Upper lobe of left lung (tissue), 6 donors: ENCODE results near the gene UBE2Q2. TPM values are rescaled to one million over a fixed set of nuclear protein-coding genes. Genes with fewer than 3 reads are reported as not detected.

ENCODE experiments used
- ATAC-seq, 2 donors: fragments of 200-7000 bp; cut with Tn5 transposase; one replicate each; pipeline ENCODE4 v1.9.1; 2022; ENCODE audit warnings: mild to moderate bottlenecking in 2 of 2, moderate library complexity in 2 of 2; ENCODE audit not compliant: low FRiP score in 2 of 2
- DNase-seq, 2 donors: peaks; one replicate each; pipeline ENCODE4 v3.0.0-alpha.2; 2019 to 2020
- H3K27ac ChIP-seq, 4 donors: fragments of 200-600 bp; sonication (generic); one replicate each; pipeline ENCODE4 v1.5.1; 2016 to 2019
- H3K27me3 ChIP-seq, 4 donors: fragments of 200-600 bp; sonication (generic); one replicate each; pipeline ENCODE4 v1.5.1; 2017 to 2019
- H3K36me3 ChIP-seq, 4 donors: fragments of 200-600 bp; sonication (generic); one replicate each; pipeline ENCODE4 v1.5.1; 2016 to 2019
- H3K4me1 ChIP-seq, 4 donors: fragments of 200-600 bp; sonication (generic); one replicate each; pipeline ENCODE4 v1.5.1; 2018 to 2019
- H3K4me3 ChIP-seq, 4 donors: fragments of 200-600 bp; sonication (generic); one replicate each; pipeline ENCODE4 v1.5.1; 2017 to 2019; ENCODE audit warnings: mild to moderate bottlenecking in 2 of 4, moderate library complexity in 1 of 4
- H3K9me3 ChIP-seq, 4 donors: fragments of 200-600 bp; sonication (generic); one replicate each; pipeline ENCODE4 v1.5.1; 2018 to 2019
- EP300 ChIP-seq, 4 donors: sonication (generic); formaldehyde crosslinking; IDR thresholded peaks; one replicate each; pipeline ENCODE4 v1.5.1; 2017; ENCODE audit warnings: antibody characterized with exemption in 4 of 4, control low read depth in 2 of 4
- POLR2A ChIP-seq, 4 donors: fragments of 450-650 bp; IDR thresholded peaks; one replicate each; pipeline ENCODE4 v1.5.1; 2016 to 2017; ENCODE audit warnings: antibody characterized with exemption in 4 of 4, mild to moderate bottlenecking in 2 of 4
- POLR2AphosphoS5 ChIP-seq, 2 donors: sonication (generic); formaldehyde crosslinking; IDR thresholded peaks; one replicate each; pipeline ENCODE4 v1.5.1; 2017; ENCODE audit warnings: antibody characterized with exemption in 2 of 2
- WGBS, 2 donors: methylation state at CpG; one replicate each; pipeline ENCODE4 v1.1.5; 2017 to 2018; 5-methylcytosine and 5-hydroxymethylcytosine counted together
- total RNA-seq, 6 donors: library from RNA; depleted of rRNA in 4 of 6; stranded (reverse); fragments of >200 nt in 4 of 6; gene quantifications; one replicate each; pipeline versions ENCODE4 v1.1.0 to v1.2.1, GENCODE V29; 2016 to 2021
- TF ChIP-seq, protein P1 (sequence below), 6 experiments: fragments of 450-650 bp in 4 of 6; fragments of 200-600 bp in 2 of 6; sonication (generic) in 2 of 6; IDR thresholded peaks; one replicate each; pipeline ENCODE4 v1.5.1; 2016 to 2019; ENCODE audit warnings: antibody characterized with exemption in 6 of 6
- donor health status: DM: no; HTN: no; CAD: no; lungs with moderate emphysema.
- donor health status: DM: no; HTN: yes; CAD: no; lungs with severe emphysema.

UBE2Q2 gene
- total RNA-seq, 6 donors from 2014 or later = 16.5 to 37.7 (median 29.3) TPM

DNA sequence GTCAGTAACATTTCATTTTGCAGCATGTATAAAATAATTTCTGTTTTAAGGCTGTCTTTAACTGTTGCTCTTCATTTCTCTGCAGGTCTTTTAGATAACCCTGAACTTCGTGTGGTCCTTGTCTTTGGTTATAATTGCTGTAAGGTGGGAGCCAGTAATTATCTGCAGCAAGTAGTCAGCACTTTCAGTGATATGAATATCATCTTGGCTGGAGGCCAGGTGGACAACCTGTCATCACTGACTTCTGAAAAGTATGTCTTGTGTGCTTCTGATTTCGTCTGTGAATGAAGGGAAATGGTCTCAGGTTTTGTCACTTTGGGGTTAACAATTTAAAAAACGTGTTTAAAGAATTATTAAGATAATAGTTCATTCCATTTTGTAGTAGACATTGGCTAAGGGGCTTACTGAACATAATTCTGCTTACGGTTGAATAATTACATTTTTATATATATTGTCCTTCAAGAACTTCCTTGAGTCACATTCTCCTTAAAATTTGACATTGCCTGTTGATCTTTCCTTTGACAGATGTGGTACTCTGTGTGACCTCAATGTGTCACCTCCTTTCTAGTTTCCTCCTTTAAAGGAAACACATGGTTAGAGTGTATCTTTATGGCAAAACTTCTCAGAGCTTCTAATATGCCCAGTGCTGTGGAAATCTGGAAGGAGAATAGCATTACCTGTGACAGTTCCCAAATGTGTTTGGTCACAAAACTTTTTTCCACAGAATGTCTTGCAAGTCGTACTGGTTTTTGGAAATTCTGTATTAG is 86.7 kb downstream of the UBE2Q2 start:
- Histone ChIP-seq H3K4me1 (peaks cover 9 to 12% (median 12%) of the 10 kb centered on the region in 4 donors), H3K27ac (peak overlapping the region in 1 of 4 donors; percentile 70), H3K36me3 (peaks cover 0 to 45% (median 13%) of the 10 kb centered on the region in 4 donors), H3K27me3 (no peaks in the 10 kb centered on the region), H3K4me3 (no peak overlapping the region), H3K9me3 (no peaks in the 10 kb centered on the region)
- DNase-seq = no peak
- no peak for ATAC-seq
- TF ChIP-seq EP300 (IDR thresholded peaks at IDR 0.05) (no peak), POLR2AphosphoS5 (IDR thresholded peaks at IDR 0.05) (no peak), POLR2A (IDR thresholded peaks at IDR 0.05) (no peak)
- TF ChIP-seq, protein P1, sequence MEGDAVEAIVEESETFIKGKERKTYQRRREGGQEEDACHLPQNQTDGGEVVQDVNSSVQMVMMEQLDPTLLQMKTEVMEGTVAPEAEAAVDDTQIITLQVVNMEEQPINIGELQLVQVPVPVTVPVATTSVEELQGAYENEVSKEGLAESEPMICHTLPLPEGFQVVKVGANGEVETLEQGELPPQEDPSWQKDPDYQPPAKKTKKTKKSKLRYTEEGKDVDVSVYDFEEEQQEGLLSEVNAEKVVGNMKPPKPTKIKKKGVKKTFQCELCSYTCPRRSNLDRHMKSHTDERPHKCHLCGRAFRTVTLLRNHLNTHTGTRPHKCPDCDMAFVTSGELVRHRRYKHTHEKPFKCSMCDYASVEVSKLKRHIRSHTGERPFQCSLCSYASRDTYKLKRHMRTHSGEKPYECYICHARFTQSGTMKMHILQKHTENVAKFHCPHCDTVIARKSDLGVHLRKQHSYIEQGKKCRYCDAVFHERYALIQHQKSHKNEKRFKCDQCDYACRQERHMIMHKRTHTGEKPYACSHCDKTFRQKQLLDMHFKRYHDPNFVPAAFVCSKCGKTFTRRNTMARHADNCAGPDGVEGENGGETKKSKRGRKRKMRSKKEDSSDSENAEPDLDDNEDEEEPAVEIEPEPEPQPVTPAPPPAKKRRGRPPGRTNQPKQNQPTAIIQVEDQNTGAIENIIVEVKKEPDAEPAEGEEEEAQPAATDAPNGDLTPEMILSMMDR (IDR thresholded peaks at IDR 0.05) = no peak
- 53 to 56% methylated on average over 5 of the region's 5 CpGs for WGBS, 2 donors

DNA sequence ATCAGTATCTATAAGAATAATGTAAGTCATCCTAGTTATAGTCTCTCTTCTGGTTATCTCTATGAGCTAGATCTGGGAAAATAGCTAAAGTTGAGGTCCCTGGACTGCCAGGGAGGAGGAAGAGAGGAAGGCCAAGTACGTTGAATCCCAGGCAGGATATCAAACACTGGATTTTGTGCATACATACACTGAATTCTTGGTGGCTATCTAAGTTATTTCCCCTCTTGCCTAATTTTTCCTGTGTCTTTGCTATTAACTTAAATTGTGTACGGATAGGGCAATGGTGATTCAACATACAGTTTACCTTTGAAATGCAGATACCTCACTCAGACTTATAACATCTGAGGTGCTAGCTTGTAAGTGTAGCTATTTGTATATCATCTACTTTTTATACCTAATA is 87.6 kb downstream of the UBE2Q2 start:
- H3K27ac ChIP-seq = peak overlapping the region in 2 of 4 donors; percentile 12 to 70
- no peaks in the 10 kb centered on the region for H3K27me3 ChIP-seq
- no peak for ATAC-seq
- H3K9me3 ChIP-seq = no peaks in the 10 kb centered on the region
- H3K4me3 ChIP-seq = no peak overlapping the region
- 62 to 64% methylated on average over 2 of the region's 2 CpGs for WGBS, 2 donors
- H3K4me1 ChIP-seq = peaks cover 1 to 7% (median 3%) of the 10 kb centered on the region in 4 donors
- no peak for TF ChIP-seq EP300 (IDR thresholded peaks at IDR 0.05)
- no peak for TF ChIP-seq POLR2A (IDR thresholded peaks at IDR 0.05)
- TF ChIP-seq POLR2AphosphoS5 (IDR thresholded peaks at IDR 0.05) = no peak
- TF ChIP-seq, protein P1 (IDR thresholded peaks at IDR 0.05) = no peak
- H3K36me3 ChIP-seq = peaks cover 0 to 53% (median 13%) of the 10 kb centered on the region in 4 donors
- DNase-seq = no peak

DNA sequence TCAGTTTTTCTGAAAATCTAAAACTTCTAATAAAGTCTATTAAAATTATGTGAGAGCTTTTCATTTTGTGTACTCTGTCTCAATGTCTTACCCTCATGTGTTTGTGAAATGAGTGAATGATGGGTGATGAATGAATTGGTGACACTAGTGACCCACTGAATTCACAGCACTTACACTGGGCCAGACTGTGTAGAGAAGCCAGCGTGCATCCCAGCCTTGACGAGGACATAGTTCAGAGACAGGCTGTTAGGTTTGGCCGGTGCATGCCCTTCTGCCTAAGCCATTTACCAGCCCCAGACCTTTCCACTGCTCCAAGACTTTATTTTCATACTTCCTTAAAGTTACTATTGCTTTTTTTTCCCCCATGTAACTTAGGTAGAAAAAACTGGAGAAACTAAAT is 99.2 kb downstream of the UBE2Q2 start:
- no peak for DNase-seq
- Histone ChIP-seq H3K27me3 (no peaks in the 10 kb centered on the region), H3K27ac (no peak overlapping the region), H3K4me3 (no peak overlapping the region), H3K36me3 (no peaks in the 10 kb centered on the region), H3K4me1 (no peaks in the 10 kb centered on the region), H3K9me3 (no peaks in the 10 kb centered on the region)
- no peak for TF ChIP-seq EP300 (IDR thresholded peaks at IDR 0.05)
- no peak for TF ChIP-seq POLR2AphosphoS5 (IDR thresholded peaks at IDR 0.05)
- no peak for TF ChIP-seq POLR2A (IDR thresholded peaks at IDR 0.05)
- TF ChIP-seq, protein P1 (IDR thresholded peaks at IDR 0.05) = no peak
- ATAC-seq = no peak
- 71 to 89% methylated on average over 3 of the region's 3 CpGs for WGBS, 2 donors

DNA sequence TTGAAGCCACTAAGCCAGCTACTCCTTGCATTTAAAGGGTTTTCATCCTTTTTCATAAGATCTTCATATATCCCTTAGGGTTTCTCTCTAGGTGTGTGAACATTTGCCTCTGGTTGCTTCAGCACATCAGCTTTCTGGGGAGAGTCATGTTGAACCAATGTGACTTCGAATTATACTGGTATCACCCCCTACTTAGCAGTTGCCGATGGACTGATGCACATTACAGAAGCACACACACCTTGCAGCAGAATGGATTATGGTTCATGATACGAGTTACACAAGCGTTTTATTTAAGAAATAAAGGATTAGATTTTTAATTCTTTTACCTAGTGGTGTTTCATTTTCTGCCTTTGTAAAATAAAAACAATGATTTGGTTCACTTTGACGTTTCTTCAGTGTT is 100.0 kb downstream of the UBE2Q2 start:
- 75 to 79% methylated on average over 5 of the region's 5 CpGs for WGBS, 2 donors
- ATAC-seq (no peak), DNase-seq (no peak)
- Histone ChIP-seq H3K4me1 (no peaks in the 10 kb centered on the region), H3K27me3 (no peaks in the 10 kb centered on the region), H3K4me3 (no peak overlapping the region), H3K9me3 (no peaks in the 10 kb centered on the region), H3K27ac (no peak overlapping the region), H3K36me3 (no peaks in the 10 kb centered on the region)
- TF ChIP-seq POLR2A (IDR thresholded peaks at IDR 0.05) (no peak), EP300 (IDR thresholded peaks at IDR 0.05) (no peak), POLR2AphosphoS5 (IDR thresholded peaks at IDR 0.05) (no peak)
- TF ChIP-seq, protein P1 (IDR thresholded peaks at IDR 0.05) = no peak
